WTC11 (cell line): ENCODE data around the gene IL2RA. TPM values are rescaled to one million over a fixed set of nuclear protein-coding genes. Genes with fewer than 3 reads are reported as not detected.

Source experiments
- ATAC-seq: fragments of 200-7000 bp; cut with Tn5 transposase; 2 replicates; pipeline ENCODE4 v1.10.0; 2021; ENCODE audit warnings: mild to moderate bottlenecking, moderate library complexity
- CTCF ChIA-PET: fragments of 300-600 bp; sonication (Branson Sonifier 250); formaldehyde crosslinking; loops from one replicate; lab custom pipeline; 2021; ENCODE audit warnings: antibody characterized with exemption; lab: Charles Lee
- POLR2A ChIA-PET: fragments of 350-600 bp; sonication (Branson Sonifier 250); formaldehyde crosslinking; loops from one replicate; lab custom pipeline; 2021; ENCODE audit warnings: antibody characterized with exemption; lab: Charles Lee
- DNase-seq: peaks from one replicate; pipeline ENCODE4 v3.0.0; 2021; ENCODE audit warnings: low spot score
- H3K27ac Mint-ChIP-seq: 2 replicates; pipeline ENCODE4 v1.8.0; 2021; ENCODE audit warnings: mixed read lengths
- H3K27me3 Mint-ChIP-seq: 2 replicates; pipeline ENCODE4 v1.8.0; 2021; ENCODE audit warnings: low read depth, mild to moderate bottlenecking, moderate library complexity, mixed read lengths
- H3K36me3 Mint-ChIP-seq: 2 replicates; pipeline ENCODE4 v1.8.0; 2021; ENCODE audit warnings: mixed read lengths
- H3K4me1 Mint-ChIP-seq: 2 replicates; pipeline ENCODE4 v1.8.0; 2022; ENCODE audit warnings: mixed read lengths
- H3K4me3 Mint-ChIP-seq: 2 replicates; pipeline ENCODE4 v1.8.0; 2021; ENCODE audit warnings: mild to moderate bottlenecking, moderate library complexity, mixed read lengths
- H3K9me3 Mint-ChIP-seq: 2 replicates; pipeline ENCODE4 v1.8.0; 2021; ENCODE audit warnings: mixed read lengths
- AFF4 ChIP-seq: sonication (generic); formaldehyde crosslinking; IDR thresholded peaks from 2 replicates; pipeline ENCODE4 v1.8.1; 2023; ENCODE audit warnings: mild to moderate bottlenecking, missing genetic modification reagents, borderline replicate concordance
- ARID4B ChIP-seq: sonication (generic); formaldehyde crosslinking; IDR thresholded peaks from 2 replicates; pipeline ENCODE4 v1.8.0; 2023; ENCODE audit warnings: missing genetic modification reagents, mild to moderate bottlenecking, borderline replicate concordance
- ATF3 ChIP-seq: sonication (generic); formaldehyde crosslinking; conservative IDR thresholded peaks from 2 replicates; pipeline ENCODE4 v1.8.1; 2022; ENCODE audit warnings: mild to moderate bottlenecking, missing genetic modification reagents
- FOXJ3 ChIP-seq: sonication (generic); formaldehyde crosslinking; IDR thresholded peaks from 2 replicates; pipeline ENCODE4 v1.9.0; 2021; ENCODE audit warnings: missing genetic modification reagents, mild to moderate bottlenecking, borderline replicate concordance
- NFATC4 ChIP-seq: fragments of 250-450 bp; sonication (Bioruptor Pico); IDR thresholded peaks from 2 replicates; pipeline ENCODE4 v1.9.0; 2021; ENCODE audit warnings: mild to moderate bottlenecking
- NR1H2 ChIP-seq: sonication (generic); formaldehyde crosslinking; IDR thresholded peaks from 2 replicates; pipeline ENCODE4 v1.9.0; 2021; ENCODE audit warnings: mild to moderate bottlenecking, moderate library complexity, missing genetic modification reagents
- SMAD3 ChIP-seq: sonication (generic); formaldehyde crosslinking; IDR thresholded peaks from 2 replicates; pipeline ENCODE4 v1.8.0; 2022; ENCODE audit warnings: missing genetic modification reagents, mild to moderate bottlenecking, borderline replicate concordance
- USF1 ChIP-seq: sonication (generic); formaldehyde crosslinking; IDR thresholded peaks from 2 replicates; pipeline ENCODE4 v1.8.0; 2022; ENCODE audit warnings: mild to moderate bottlenecking, missing genetic modification reagents
- ZBTB43 ChIP-seq: sonication (generic); formaldehyde crosslinking; IDR thresholded peaks from 2 replicates; pipeline ENCODE4 v1.8.1; 2023; ENCODE audit warnings: mild to moderate bottlenecking, missing genetic modification reagents
- ZNF219 ChIP-seq: sonication (generic); formaldehyde crosslinking; IDR thresholded peaks from 2 replicates; pipeline ENCODE4 v1.8.0; 2023; ENCODE audit warnings: missing genetic modification reagents, mild to moderate bottlenecking, borderline replicate concordance
- ZNF396 ChIP-seq: fragments of 250-450 bp; sonication (Bioruptor Pico); IDR thresholded peaks from 2 replicates; pipeline ENCODE4 v1.8.0; 2021; ENCODE audit warnings: mild to moderate bottlenecking, moderate library complexity, borderline replicate concordance
- ZNF671 ChIP-seq: fragments of 250-450 bp; sonication (Bioruptor Pico); IDR thresholded peaks from 2 replicates; pipeline ENCODE4 v1.8.0; 2021; ENCODE audit warnings: mild to moderate bottlenecking
- total RNA-seq: library from RNA; stranded (reverse); gene quantifications from 3 replicates; pipeline ENCODE4 v1.2.3, GENCODE V29; 2021

Gene IL2RA
- total RNA-seq, 1 experiment from 2014 or later = 0.31 TPM

- TF ChIP-seq NR1H2 (CRISPR knock-in tag) = no peak
Observed at GRCh38 chr10:6083523-6084475, 21.6 kb upstream of the IL2RA start (continued).

GRCh38 chr10:6082496-6083395 is 20.6 kb upstream of the IL2RA start:
- peaks cover 21% of the 10 kb centered on the region for H3K4me1 Mint-ChIP-seq
- no peak for DNase-seq
- no peak for TF ChIP-seq AFF4 (CRISPR knock-in tag)
- TF ChIP-seq ARID4B (CRISPR knock-in tag) = no peak
- TF ChIP-seq SMAD3 = no peak
- no peak for TF ChIP-seq ZNF671 (CRISPR knock-in tag)
- no peak for TF ChIP-seq ZNF396 (CRISPR knock-in tag)
- no peak for TF ChIP-seq ZBTB43 (CRISPR knock-in tag)
- no peak for TF ChIP-seq USF1 (CRISPR knock-in tag)
- TF ChIP-seq ZNF219 = no peak
- TF ChIP-seq NFATC4 (CRISPR knock-in tag) = no peak
- TF ChIP-seq ATF3 (CRISPR knock-in tag) = no peak
- TF ChIP-seq FOXJ3 = no peak
- H3K27ac Mint-ChIP-seq = no peak overlapping the region
- no peak overlapping the region for H3K4me3 Mint-ChIP-seq
- POLR2A ChIA-PET = no interaction called here
- no peaks in the 10 kb centered on the region for H3K36me3 Mint-ChIP-seq
- no peak for ATAC-seq
- peaks cover 9% of the 10 kb centered on the region for H3K9me3 Mint-ChIP-seq
- no peaks in the 10 kb centered on the region for H3K27me3 Mint-ChIP-seq
- CTCF ChIA-PET = interaction anchor here (1.3 to 2.6 kb wide), 3 partner anchors 121 to 319 kb away, joined by 3 to 7 read pairs (median 6); no protein-coding TSS in a partner anchor
